COLO668 (cell line): ENCODE measurements around the gene ENHO.
"Not testable (repeated sequence)": the region's sequence is repeated elsewhere in the genome, so short reads cannot be mapped to it uniquely, and the experiment has no call there.

Source experiments
- DNase-seq: peaks from one replicate; lab custom pipeline; 2025; ENCODE audit not compliant: unreplicated experiment; lab: John Stamatoyannopoulos, UW

The ENHO gene

GRCh38 chr9:34482746-34483145 is 40.0 kb downstream of the ENHO start:
- not testable (repeated sequence) for DNase-seq

DNA sequence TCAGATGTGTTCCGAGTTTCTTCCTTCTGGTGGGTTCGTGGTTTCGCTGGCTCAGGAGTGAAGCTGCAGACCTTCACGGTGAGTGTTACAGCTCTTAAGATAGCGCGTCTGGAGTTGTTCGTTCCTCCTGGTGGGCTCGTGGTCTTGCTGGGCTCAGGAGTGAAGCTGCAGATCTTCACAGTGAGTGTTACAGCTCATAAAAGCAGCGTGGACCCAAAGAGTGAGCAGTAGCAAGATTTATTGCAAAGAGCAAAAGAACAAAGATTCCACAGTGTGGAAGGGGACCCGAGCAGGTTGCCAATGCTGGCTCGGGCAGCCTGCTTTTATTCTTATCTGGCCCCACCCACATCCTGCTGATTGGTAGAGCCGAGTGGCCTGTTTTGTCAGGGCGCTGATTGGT is 41.2 kb downstream of the ENHO start:
- not testable (repeated sequence) for DNase-seq

- no peak for DNase-seq
Observed at GRCh38 chr9:34479431-34479866, 43.3 kb downstream of the ENHO start.

DNA sequence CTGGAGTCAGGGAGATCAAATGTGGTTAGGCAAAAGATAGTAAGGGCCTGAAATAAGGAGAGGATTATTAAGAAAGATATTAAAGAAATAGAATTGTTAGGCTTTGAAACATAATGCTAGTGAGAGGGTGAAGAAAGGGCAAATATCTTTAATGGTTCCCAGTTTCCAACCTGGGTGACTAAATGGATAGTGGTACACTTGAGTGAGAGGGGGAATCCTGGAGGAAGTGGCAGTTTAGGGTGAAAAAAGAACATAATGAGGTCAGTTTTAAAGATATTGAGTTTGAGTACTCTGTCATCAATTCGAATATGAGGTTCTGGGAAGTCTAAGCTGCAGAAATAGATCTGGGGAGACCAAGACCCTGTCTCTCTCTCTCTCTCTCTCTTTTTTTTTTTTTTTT is 45.2 kb downstream of the ENHO start:
- no peak for DNase-seq

- DNase-seq, result no peak
Observed at GRCh38 chr9:34475097-34475496, 47.7 kb downstream of the ENHO start.
